Epidermal melanocyte (primary cell): ENCODE measurements around the gene BOD1L2.

Source experiments
- DNase-seq: peaks from one replicate; pipeline ENCODE4 v3.0.0; 2011; ENCODE audit warnings: low spot score; ENCODE audit not compliant: insufficient read length

BOD1L2 gene

GRCh38 chr18:57150081-57150480, 3.2 kb downstream of the BOD1L2 start:
- no peak for DNase-seq

- DNase-seq: no peak
These were observed 3.9 kb downstream of the BOD1L2 start for GRCh38 chr18:57150828-57151227.

GRCh38 chr18:57154191-57154830, 7.4 kb downstream of the BOD1L2 start:
- no peak for DNase-seq

GRCh38 chr18:57164401-57164800, 17.5 kb downstream of the BOD1L2 start:
- no peak for DNase-seq

- DNase-seq: no peak
These were observed 20.9 kb downstream of the BOD1L2 start for GRCh38 chr18:57167617-57168308.

GRCh38 chr18:57171026-57171425, 24.1 kb downstream of the BOD1L2 start:
- DNase-seq: no peak

- DNase-seq: no peak
These were observed 28.6 kb downstream of the BOD1L2 start for GRCh38 chr18:57175532-57175931.

- DNase-seq: no peak
These were observed 38.5 kb downstream of the BOD1L2 start for GRCh38 chr18:57185434-57185833.

- DNase-seq: no peak
These were observed 42.1 kb downstream of the BOD1L2 start for GRCh38 chr18:57188851-57189557.

- DNase-seq: no peak
These were observed 43.1 kb downstream of the BOD1L2 start for GRCh38 chr18:57190026-57190425.

GRCh38 chr18:57194070-57194469, 47.2 kb downstream of the BOD1L2 start:
- no peak for DNase-seq

GRCh38 chr18:57194622-57195021, 47.7 kb downstream of the BOD1L2 start:
- DNase-seq: no peak

- no peak for DNase-seq
These were observed 48.5 kb downstream of the BOD1L2 start for GRCh38 chr18:57195341-57195740.

- no peak for DNase-seq
These were observed 50.4 kb downstream of the BOD1L2 start for GRCh38 chr18:57197261-57197660.

- no peak for DNase-seq
These were observed 51.2 kb downstream of the BOD1L2 start for GRCh38 chr18:57198073-57198472.
